GM23248 (cell line): ENCODE data around the gene MRPS15. TPM values are rescaled to one million over a fixed set of nuclear protein-coding genes. Genes with fewer than 3 reads are reported as not detected.

ENCODE experiments used
- DNase-seq: peaks from one replicate; pipeline ENCODE4 v3.0.0-alpha.2; 2015
- H2AFZ ChIP-seq: fragments of 200-600 bp; sonication (generic); 2 replicates; pipeline ENCODE4 v1.6.1; 2016; ENCODE audit warnings: antibody characterized with exemption
- H3F3A ChIP-seq: fragments of 200-600 bp; sonication (generic); 2 replicates; pipeline ENCODE4 v1.6.1; 2016; ENCODE audit warnings: mild to moderate bottlenecking, antibody characterized with exemption, mixed run types; ENCODE audit not compliant: insufficient read depth
- H3K27ac ChIP-seq: fragments of 200-600 bp; sonication (generic); 2 replicates; pipeline ENCODE4 v1.5.1; 2016; ENCODE audit warnings: mild to moderate bottlenecking
- H3K27me3 ChIP-seq: fragments of 200-600 bp; sonication (generic); replicated peaks from 2 replicates; pipeline ENCODE4 v1.6.1; 2016; ENCODE audit warnings: mild to moderate bottlenecking; ENCODE audit not compliant: insufficient read depth
- H3K36me3 ChIP-seq: fragments of 200-600 bp; sonication (generic); 2 replicates; pipeline ENCODE4 v1.6.1; 2016; ENCODE audit warnings: low read depth, mild to moderate bottlenecking
- H3K4me1 ChIP-seq: fragments of 200-600 bp; sonication (generic); 2 replicates; pipeline ENCODE4 v1.6.1; 2016; ENCODE audit warnings: mild to moderate bottlenecking; ENCODE audit not compliant: insufficient read depth
- H3K4me2 ChIP-seq: fragments of 200-600 bp; sonication (generic); one replicate; pipeline ENCODE4 v1.6.1; 2016; ENCODE audit warnings: mild to moderate bottlenecking; ENCODE audit not compliant: unreplicated experiment
- H3K4me3 ChIP-seq: fragments of 200-600 bp; sonication (generic); 2 replicates; pipeline ENCODE4 v1.5.1; 2016; ENCODE audit warnings: mild to moderate bottlenecking
- H3K79me2 ChIP-seq: fragments of 200-600 bp; sonication (generic); 2 replicates; pipeline ENCODE4 v1.6.1; 2016; ENCODE audit warnings: mild to moderate bottlenecking; ENCODE audit not compliant: insufficient read depth
- H3K9ac ChIP-seq: fragments of 200-600 bp; sonication (generic); 2 replicates; pipeline ENCODE4 v1.6.1; 2016; ENCODE audit warnings: mild to moderate bottlenecking
- H3K9me2 ChIP-seq: fragments of 200-600 bp; sonication (generic); 2 replicates; pipeline ENCODE4 v1.6.1; 2016; ENCODE audit warnings: mixed run types, mild to moderate bottlenecking, moderate library complexity; ENCODE audit not compliant: insufficient read depth
- H3K9me3 ChIP-seq: fragments of 200-600 bp; sonication (generic); one replicate; pipeline ENCODE4 v1.6.1; 2017; ENCODE audit warnings: low read depth
- H4K20me1 ChIP-seq: fragments of 200-600 bp; sonication (generic); 2 replicates; pipeline ENCODE4 v1.6.0; 2016; ENCODE audit not compliant: insufficient read depth
- EZH2 ChIP-seq: fragments of 200-600 bp; sonication (generic); IDR thresholded peaks from 2 replicates; pipeline ENCODE4 v1.6.1; 2018; ENCODE audit warnings: antibody characterized with exemption, mild to moderate bottlenecking; ENCODE audit not compliant: insufficient read depth, poor library complexity, severe bottlenecking
- EZH2phosphoT487 ChIP-seq: fragments of 200-600 bp; sonication (generic); IDR thresholded peaks from 2 replicates; pipeline ENCODE4 v1.6.1; 2018; ENCODE audit warnings: antibody characterized with exemption, moderate library complexity, mild to moderate bottlenecking, low read depth; ENCODE audit not compliant: insufficient read depth
- WGBS, 2 experiments: methylation state at CpG; one replicate each; pipeline ENCODE4 v1.1.6; 2015 to 2017; ENCODE audit warnings: low lambda C conversion rate in 2 of 2, low coverage in 1 of 2; ENCODE audit errors: missing lambda C conversion rate in 2 of 2; 5-methylcytosine and 5-hydroxymethylcytosine counted together
- in situ Hi-C: fragments of 300-500 bp; cut with MboI; formaldehyde crosslinking; loops from 2 replicates; pipeline ENCODE4 v1.15.0; 2020
- polyA plus RNA-seq: library from polyadenylated mRNA; unstranded; fragments of >200 nt; fragmentation: Nextera tagmentation; extraction: Ambion mirVana; gene quantifications from 2 replicates; pipeline ENCODE4 v1.2.1, GENCODE V29; 2016
- total RNA-seq: library from RNA; depleted of rRNA; stranded (reverse); fragments of >200 nt; shearing (Covaris generic); gene quantifications from 2 replicates; pipeline ENCODE4 v1.2.3, GENCODE V29; 2014

The MRPS15 gene
- total and polyA plus RNA-seq, 2 experiments from 2014 or later = 53.7 to 107 TPM

DNA sequence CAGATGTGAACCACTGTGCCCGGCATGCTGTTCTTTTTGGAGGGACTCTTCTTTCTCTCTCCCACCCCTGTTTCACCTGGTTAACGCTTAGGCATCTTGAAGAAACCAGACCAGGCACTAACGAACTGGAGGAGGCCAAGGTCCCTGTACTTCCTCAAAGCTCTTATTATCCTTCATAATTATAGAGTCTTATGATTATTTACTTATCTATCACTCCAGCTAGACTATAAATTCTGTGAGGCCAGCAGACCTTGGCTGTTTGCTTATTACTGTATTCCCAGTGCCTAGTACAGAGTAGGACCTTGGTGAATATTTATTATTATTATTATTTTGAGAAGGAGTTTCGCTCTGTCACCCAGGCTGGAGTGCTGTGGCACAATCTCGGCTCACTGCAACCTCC, 12.8 kb upstream of the MRPS15 start:
- in situ Hi-C loops = no loop called here
- Histone ChIP-seq H3K27ac (no peak overlapping the region), H3K27me3 (peaks cover 2% of the 10 kb centered on the region), H3K9me3 (no peaks in the 10 kb centered on the region), H3K9ac (no peak overlapping the region), H3K9me2 (no peaks in the 10 kb centered on the region), H3K4me1 (no peaks in the 10 kb centered on the region), H4K20me1 (no peaks in the 10 kb centered on the region), H3K4me2 (no peak overlapping the region), H3K4me3 (no peak overlapping the region), H3K36me3 (no peaks in the 10 kb centered on the region), H3F3A (no peaks in the 10 kb centered on the region), H3K79me2 (no peaks in the 10 kb centered on the region), H2AFZ (no peak overlapping the region)
- DNase-seq = no peak
- 63% methylated on average over 5 of the region's 5 CpGs for WGBS, 2 experiments
- no peak for TF ChIP-seq EZH2

DNA sequence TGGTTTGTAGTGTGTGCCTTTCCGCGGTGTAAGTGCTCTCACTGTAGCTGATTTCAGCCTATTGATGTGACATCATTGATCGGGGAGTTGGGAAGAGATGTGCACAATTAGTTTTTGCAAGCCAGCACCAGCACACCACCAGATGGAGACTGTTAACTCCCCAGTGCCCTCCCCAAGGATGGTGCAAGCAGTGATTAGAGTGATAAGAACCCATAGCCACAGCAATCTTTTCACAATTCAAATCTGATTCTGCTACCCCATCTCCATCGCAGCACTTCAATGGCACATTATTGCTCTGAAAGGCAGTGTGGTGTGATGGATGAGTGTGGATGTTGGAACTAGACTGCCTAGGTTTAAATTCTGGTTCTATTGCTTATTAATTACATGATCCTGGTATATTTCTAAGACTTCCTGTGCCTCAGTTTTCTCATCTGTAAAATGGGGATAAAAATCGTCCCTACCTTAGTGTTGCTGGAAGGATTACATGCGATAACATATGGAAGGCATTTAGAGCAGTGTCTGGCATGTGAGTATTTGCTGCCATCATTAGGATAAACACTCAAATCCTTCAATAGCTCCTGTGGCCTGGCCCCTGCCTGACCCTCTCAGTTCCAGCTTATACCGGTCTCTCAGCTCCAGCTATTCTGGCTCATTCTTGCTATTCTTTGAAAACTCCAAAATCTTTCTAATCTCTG, 11.9 kb upstream of the MRPS15 start:
- Histone ChIP-seq H3K27ac (no peak overlapping the region), H3K4me2 (no peak overlapping the region), H3K79me2 (no peaks in the 10 kb centered on the region), H2AFZ (no peak overlapping the region), H3K4me1 (no peaks in the 10 kb centered on the region), H3K9me3 (no peaks in the 10 kb centered on the region), H3K36me3 (no peaks in the 10 kb centered on the region), H3K4me3 (no peak overlapping the region), H3K9me2 (no peaks in the 10 kb centered on the region), H4K20me1 (no peaks in the 10 kb centered on the region), H3K9ac (no peak overlapping the region), H3K27me3 (no peaks in the 10 kb centered on the region; the same call in none of the 2 replicates), H3F3A (no peaks in the 10 kb centered on the region)
- DNase-seq = no peak
- WGBS, 2 experiments = 69 to 72% methylated on average over 7 of the region's 7 CpGs
- TF ChIP-seq EZH2 (no peak), EZH2phosphoT487 (no peak)
- in situ Hi-C loops = no loop called here

DNA sequence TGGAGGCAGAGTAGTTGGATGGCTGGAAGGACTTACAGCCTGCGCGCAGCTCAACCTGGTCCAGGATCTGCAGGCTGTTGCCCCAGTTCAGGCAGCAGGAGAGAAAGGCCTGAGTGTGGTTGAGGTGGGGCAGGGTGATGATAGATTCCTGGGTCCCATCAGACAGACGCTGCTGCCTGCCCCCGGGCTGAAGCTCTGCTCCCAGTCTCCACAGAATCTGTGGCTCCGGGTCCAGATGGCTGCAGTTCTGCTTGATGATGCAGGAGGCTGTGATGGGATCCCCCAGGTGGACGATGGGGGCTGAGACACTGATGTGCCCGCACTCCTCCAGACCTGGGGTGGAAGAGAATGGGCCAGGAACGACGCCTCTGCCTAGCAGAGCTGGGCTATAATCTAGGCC, 11.2 kb upstream of the MRPS15 start:
- Histone ChIP-seq H3F3A (no peaks in the 10 kb centered on the region), H3K4me3 (no peak overlapping the region), H4K20me1 (no peaks in the 10 kb centered on the region), H3K79me2 (no peaks in the 10 kb centered on the region), H3K9ac (no peak overlapping the region), H3K9me3 (no peaks in the 10 kb centered on the region), H2AFZ (no peak overlapping the region), H3K4me2 (no peak overlapping the region), H3K4me1 (no peaks in the 10 kb centered on the region), H3K9me2 (no peaks in the 10 kb centered on the region), H3K27ac (no peak overlapping the region), H3K36me3 (no peaks in the 10 kb centered on the region), H3K27me3 (no peaks in the 10 kb centered on the region; the same call in none of the 2 replicates)
- no peak for TF ChIP-seq EZH2phosphoT487
- no peak for TF ChIP-seq EZH2
- WGBS, 2 experiments = 34 to 41% methylated on average over 8 to 9 of the region's 9 CpGs
- in situ Hi-C loops = no loop called here
- no peak for DNase-seq

DNA sequence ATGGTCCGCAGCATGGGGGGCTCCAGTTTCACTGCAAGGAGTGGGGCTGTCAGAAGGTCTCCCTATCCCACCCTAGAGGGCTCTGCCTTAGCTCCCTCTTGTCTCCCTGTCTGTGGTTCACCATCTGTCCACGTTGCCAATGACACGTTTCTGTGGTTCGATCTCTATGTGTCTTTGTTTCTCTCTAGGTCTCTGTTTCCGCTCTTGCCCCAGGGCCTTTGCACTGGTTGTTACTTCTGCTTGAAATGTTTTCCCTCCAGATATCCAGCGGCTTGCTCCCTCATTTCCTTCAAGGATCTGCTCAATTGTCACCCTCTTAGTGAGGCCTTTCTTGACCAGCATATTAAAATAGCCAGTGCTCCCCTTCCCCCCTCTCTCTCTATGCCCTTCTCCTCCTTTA, 8.5 kb upstream of the MRPS15 start:
- DNase-seq = no peak
- H3K27ac ChIP-seq = no peak overlapping the region
- in situ Hi-C loops = no loop called here
- H3K4me2 ChIP-seq = no peak overlapping the region
- H3K79me2 ChIP-seq = no peaks in the 10 kb centered on the region
- no peaks in the 10 kb centered on the region for H4K20me1 ChIP-seq
- H3K36me3 ChIP-seq = no peaks in the 10 kb centered on the region
- WGBS, 2 experiments = 68 to 75% methylated on average over 6 of the region's 6 CpGs
- no peaks in the 10 kb centered on the region for H3K4me1 ChIP-seq
- TF ChIP-seq EZH2phosphoT487 (no peak), EZH2 (no peak)
- H3F3A ChIP-seq = no peaks in the 10 kb centered on the region
- no peak overlapping the region for H3K9ac ChIP-seq
- H2AFZ ChIP-seq = no peak overlapping the region
- no peak overlapping the region for H3K4me3 ChIP-seq
- H3K9me3 ChIP-seq = no peaks in the 10 kb centered on the region
- H3K27me3 ChIP-seq = no peaks in the 10 kb centered on the region; the same call in 1 of the 2 replicates
- H3K9me2 ChIP-seq = no peaks in the 10 kb centered on the region
